HS-5 (cell line): Measurements from ENCODE around the gene FBXW11.

Experiments used
- DNase-seq: peaks from one replicate; pipeline ENCODE4 v3.0.0-alpha.2; 2012; ENCODE audit warnings: low read depth

FBXW11 gene

DNA sequence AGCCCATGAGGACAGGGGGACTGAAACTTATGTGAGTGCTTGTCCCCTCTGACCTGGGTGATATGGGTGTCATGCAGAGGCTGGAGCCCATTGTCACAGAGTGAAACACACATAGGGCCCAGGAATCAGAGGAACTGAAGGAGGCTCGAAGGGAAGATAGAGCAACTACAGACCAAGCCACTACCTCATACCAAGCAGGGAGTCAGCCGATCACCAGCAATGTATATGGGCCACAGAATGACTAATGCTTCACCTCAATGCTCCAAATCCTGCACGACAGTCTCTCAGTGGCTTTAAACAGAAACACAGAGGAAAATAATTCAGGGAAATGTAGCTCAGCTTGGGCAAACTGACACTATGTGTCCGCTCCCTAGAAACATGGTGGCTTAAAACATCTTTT lies 8.9 kb upstream of the FBXW11 start:
- DNase-seq, result no peak

DNA sequence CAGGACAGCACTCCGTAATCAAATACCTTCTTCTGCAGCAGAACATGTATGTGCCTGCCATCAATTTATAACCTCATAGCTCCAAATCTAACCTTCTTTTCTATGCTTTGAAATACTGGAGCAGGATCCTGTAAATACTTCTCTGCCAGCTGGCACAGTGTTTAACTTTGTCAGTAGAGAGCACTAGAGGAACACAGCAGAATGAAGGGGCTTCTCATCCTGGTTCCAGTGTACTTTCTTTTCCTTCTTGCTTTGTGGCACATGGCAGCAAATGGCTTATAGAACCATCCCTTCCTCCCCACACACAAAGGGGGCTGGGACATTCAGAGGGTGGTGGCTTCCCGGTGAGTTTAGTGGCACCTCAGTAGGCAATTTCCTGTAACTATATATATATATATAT lies 3.8 kb upstream of the FBXW11 start:
- no peak for DNase-seq

DNA sequence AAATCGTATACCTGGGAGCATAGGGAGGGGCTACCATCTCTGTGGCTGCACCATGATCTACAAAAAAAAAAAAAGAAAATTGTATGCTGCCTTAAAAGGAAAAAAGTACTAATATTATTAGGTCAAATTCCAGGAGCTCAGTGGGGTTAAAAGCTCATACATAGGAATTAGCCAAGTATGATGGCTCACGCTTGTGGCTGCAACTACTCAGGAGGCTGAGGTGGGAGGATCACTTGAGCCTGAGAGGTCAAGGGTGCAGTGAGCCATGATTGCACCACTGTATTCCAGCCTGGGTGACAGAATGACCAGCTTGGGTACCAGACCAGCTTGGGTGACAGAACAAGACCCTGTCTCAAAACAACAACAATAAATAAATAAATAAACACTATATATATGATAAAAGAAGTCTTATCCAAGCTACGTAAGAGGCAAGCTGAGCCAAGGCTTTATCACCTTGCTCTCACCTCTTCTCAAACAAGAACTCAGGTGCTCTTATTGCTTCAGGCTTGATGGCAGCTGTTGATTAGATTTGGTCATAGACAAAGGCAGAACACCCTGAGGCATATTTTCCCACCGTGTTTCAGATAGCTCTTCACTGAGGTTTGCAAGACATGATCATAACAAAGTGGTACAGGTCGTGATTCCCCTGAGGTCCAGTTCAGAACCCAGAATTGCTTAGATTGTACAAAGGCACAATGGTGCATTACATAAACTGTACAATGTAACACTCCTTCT lies 3.3 kb upstream of the FBXW11 start:
- DNase-seq, result no peak

DNA sequence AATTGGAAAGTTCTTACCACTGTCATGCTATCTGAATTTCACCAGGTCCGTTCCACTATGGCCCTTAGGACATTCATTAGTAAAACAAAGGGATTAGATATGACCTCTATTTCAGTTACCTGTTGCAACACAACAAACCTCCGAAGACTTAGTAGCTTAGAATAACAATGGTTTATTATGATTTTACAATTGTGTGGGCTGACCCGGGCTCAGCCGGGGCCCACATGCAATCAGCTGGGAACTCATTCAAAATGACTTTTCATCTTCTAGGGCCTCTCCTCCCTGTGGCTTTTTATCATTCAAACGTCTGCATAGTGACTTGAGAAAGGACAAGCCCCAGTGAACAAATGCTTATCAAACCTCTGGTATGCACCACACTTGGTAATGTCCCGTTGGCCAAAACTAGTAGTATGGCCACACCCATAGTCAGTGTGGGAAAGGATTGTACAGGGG lies 2.3 kb upstream of the FBXW11 start:
- DNase-seq, result no peak

GRCh38 chr5:172008111-172008455 lies 1.6 kb upstream of the FBXW11 start:
- DNase-seq, result no peak

- no peak for DNase-seq
These were observed 1.0 kb upstream of the FBXW11 start for GRCh38 chr5:172007175-172008110.

GRCh38 chr5:172005708-172006320 lies 624 bp downstream of the FBXW11 start:
- no peak for DNase-seq

DNA sequence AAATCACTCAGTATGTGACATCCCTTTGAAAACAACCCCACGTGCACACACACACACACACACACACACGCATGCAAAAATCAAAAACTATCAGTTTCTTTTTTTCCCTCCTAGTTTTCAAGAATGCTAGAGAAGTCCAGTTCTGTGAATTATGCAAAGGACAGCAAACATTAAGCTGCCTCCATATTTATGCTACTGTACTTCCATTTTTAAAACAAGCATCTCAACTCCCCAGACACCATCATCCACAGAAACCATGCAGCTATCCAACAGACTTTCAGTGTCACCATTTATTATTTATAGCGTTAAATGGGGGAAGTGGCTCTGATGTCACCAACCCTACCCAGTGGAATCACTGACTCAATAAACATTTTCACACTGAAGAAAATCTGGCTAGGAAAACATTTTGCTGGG lies 1.6 kb downstream of the FBXW11 start:
- no peak for DNase-seq

GRCh38 chr5:172003746-172004145 lies 2.7 kb downstream of the FBXW11 start:
- no peak for DNase-seq

- no peak for DNase-seq
These were observed 3.5 kb downstream of the FBXW11 start for GRCh38 chr5:172002840-172003512.

DNA sequence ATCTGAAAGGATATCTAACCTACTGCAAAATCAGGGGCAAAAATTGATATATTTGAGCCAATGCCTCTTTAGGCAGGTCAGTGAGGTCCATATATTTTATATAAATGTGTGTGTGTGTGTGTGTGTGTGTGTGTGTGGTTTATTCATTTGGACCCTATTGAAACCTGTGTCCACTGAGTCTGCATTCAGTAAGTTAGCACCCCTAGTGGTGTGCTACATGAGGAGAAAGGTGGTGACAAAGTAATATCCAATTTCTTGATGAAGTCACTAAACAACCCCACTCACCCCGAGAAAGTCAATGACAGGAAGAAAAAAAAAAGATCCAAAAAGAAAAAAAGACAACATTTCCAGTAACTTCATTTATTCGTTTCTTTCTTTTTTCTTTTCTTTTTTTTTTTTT lies 4.1 kb downstream of the FBXW11 start:
- no peak for DNase-seq

- no peak for DNase-seq
These were observed 6.6 kb downstream of the FBXW11 start for GRCh38 chr5:171999877-172000276.

GRCh38 chr5:171999100-171999499 lies 7.3 kb downstream of the FBXW11 start:
- no peak for DNase-seq

DNA sequence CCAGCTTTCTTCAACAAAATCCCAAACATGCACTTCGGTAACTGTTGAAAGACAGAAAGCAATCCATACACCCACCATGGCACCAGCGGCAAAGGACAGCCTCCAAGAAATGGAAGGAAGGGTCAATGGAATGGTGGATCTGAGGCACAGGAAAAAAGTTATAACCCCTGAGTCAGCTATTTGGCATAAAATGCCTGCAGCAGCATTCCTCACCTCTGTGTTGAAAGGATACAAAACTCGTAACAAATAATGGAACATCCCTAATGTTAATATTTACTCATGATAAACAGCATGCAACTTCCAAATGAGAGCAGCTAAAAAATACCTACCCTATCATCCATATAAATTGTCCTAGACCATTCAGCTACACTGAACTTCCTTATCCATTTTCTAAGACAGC lies 9.4 kb downstream of the FBXW11 start:
- DNase-seq, result no peak

GRCh38 chr5:171992813-171993212 lies 13.6 kb downstream of the FBXW11 start:
- no peak for DNase-seq

DNA sequence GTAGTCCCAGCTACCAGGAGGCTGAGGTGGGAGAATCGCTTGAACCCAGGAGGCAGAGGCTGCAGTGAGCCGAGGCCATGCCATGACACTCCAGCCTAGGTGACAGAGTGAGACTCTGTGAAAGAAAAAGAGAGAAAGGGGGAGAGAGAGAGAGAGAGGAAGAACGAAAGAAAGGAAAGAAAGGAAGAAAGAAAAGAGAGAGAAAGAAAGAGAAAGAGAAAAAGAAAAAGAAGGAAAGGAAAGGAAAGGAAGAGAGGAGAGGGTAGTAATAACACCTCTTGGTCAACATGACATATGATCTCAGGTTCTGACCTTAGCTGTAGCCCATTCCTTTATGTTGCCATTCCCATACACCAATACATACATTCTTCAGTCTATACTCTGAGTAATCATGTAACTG lies 14.1 kb downstream of the FBXW11 start:
- DNase-seq, result no peak

- no peak for DNase-seq
These were observed 15.8 kb downstream of the FBXW11 start for GRCh38 chr5:171990713-171991015.

DNA sequence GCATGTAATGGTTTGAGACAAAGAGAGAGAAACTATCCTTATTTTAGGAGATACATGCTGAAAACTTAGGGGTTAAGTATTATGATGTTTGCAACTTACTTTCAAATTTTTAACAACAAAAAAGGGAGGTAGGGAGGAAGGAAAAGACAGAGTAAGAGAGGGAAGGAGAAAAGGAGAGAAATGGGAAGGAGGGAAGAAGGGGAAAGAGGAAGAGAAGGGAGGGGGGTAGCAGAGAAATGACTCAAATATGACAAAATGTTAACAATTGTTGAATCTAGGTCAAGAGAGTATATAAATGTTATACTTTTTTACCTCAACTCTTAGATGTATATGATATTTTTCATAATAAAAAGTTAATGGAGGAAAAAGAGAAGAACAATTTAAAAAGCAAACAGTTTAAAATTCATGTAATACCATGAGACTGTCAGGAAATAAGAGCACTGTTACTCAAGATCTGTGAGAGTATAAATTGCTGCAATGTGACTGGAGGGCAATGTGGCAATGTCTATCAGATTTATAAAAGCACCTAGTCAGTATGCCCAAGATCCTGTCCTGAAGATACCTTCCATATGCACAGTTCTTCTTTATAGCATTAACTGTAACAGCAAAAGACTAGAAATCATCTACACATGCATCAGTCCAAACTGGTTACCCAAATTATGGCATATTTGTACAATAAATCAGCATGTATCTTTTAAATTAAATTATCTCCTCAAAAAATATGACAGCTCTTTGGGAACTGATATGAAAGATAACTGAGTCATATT lies 16.3 kb downstream of the FBXW11 start:
- DNase-seq, result no peak

GRCh38 chr5:171989276-171989675 lies 17.2 kb downstream of the FBXW11 start:
- DNase-seq, result no peak

GRCh38 chr5:171986772-171987171 lies 19.7 kb downstream of the FBXW11 start:
- DNase-seq, result no peak

DNA sequence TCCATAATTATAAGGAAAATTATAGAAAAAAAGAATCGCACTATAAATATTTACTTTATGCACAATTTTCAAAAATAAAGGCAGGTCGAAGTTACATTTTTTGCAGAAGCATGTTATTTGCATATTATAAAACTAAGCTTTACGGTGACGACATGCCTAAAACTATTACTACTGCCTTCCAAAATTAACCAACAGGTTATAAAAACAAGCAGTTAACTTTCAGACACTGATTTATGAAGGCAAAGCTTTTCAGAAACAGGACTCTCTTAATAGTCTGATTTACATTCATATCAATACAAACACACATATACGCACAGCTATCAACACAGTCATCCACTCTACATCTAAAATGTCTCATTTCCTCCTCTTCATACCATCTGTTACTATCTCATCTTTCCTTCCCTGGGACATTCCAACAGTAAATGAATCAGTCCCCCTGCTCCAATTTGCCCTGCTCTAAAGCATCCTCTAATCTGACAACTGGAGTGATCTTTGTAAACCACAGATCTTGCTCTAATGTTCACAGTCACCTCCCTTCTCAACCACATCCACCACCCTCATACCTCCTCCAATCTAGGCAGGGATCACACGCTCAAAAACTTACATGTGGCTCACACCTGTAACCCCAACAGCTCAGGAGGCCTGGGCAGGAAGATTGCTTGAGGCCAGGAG lies 21.6 kb downstream of the FBXW11 start:
- DNase-seq, result peak; percentile 97
